DMS79 (cell line): Measurements from ENCODE around the gene DDX4.
"Not testable (repeated sequence)": the region's sequence is repeated elsewhere in the genome, so short reads cannot be mapped to it uniquely, and the experiment has no call there.

Experiments
- DNase-seq: peaks from one replicate; lab custom pipeline; 2025; lab: John Stamatoyannopoulos, UW

Gene DDX4

DNA sequence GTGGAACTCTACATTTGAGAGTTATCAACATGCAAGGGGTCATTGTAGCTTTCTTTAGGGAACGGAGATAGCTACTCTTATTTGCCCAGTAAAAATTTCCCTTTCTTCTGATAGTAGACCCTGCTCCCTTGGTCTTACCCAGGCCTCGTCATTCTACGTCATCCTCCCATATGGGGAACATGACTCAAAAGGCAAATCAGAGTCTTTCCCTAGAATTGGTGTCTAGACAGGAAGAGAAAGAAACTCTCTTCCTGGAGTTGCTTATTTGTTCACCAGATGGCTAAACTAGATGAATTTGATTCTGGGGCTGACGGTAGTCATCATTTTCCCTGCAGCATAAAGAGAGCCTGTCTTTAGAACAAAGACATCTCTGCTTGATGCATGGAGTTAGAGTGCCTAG is 13.6 kb upstream of the DDX4 start:
- no peak for DNase-seq

DNA sequence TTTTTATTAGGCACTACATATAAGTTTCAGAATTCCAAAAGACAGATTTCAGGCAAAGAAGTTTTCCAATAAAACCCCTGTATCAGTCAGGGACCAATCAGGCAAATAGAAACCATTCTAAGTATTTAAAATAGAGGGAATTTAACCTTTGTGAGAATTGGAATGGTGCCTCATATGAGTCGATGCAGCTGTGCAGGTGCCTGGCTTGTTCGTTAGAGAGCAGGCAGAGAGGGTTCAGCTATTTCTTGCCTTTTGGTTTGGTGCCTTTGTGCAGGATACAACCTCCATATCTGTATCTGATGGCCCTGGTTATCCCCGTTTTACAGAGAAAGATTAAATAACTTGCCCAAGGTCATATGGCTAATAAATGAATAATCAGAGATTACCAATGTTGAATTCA is 6.0 kb upstream of the DDX4 start:
- DNase-seq: no peak

- no peak for DNase-seq
Measured at GRCh38 chr5:55732585-55732984, 5.3 kb upstream of the DDX4 start.

DNA sequence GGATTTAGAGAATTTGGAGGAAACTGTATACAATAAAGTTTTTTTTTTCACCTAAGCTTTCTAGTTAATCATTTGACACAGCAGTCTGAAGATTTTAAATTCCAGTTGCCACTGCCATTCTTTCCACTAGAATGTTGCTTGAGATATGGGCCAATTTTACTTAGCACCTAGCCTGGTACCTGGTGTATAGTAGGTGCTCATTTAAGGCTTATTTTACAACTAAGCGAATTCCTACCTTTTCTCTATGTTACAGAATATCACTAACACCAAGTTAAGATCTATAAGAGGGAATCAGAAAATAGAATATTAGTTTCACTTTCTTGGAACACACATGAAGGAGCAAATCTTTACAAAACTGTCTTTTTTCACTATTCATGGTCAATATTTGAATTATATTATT is 3.2 kb upstream of the DDX4 start:
- DNase-seq: no peak

DNA sequence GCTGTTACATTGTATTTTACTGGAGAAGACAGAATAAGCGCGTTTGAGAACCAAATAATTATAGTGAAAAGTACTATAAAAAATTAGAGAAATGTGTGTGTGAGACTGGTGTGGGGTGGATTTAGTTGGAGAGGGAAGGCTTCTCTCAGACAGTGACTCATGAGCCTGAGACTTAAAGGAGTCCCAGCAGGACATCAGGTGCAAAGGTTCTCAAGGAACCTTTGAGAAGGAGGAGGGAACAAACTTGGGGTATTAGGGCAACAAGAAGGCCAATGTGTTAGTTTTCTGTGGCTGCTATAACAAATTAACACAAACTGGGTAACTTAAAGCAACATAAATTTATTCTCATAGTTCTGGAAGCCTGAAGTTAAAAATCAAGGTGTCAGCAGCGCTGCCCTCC is 4.9 kb downstream of the DDX4 start:
- DNase-seq: no peak

- DNase-seq: no peak
Measured at GRCh38 chr5:55747778-55748318, 10.0 kb downstream of the DDX4 start.

DNA sequence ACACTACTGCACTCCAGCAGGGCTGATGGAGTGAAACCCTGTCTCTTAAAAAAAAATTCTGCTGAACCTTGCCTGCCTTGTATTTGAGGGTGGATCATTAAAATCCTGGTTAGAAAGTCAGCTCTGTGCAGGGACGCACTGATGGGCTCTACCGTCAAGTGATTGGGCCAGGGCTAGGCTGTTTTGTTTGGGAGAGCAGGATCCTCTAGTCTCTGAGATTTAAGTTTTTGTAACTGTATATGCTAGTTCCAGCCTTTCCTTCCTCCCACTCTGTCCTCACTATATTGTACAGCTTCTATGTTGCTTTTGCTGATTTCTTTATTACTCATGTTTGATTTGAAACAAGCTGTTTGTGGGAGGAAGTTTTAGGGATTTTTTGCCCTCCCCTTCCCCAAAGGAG is 11.5 kb downstream of the DDX4 start:
- DNase-seq: no peak

- DNase-seq: no peak
Measured at GRCh38 chr5:55750063-55750462, 12.2 kb downstream of the DDX4 start.

- DNase-seq: no peak
Measured at GRCh38 chr5:55750499-55750898, 12.6 kb downstream of the DDX4 start.

DNA sequence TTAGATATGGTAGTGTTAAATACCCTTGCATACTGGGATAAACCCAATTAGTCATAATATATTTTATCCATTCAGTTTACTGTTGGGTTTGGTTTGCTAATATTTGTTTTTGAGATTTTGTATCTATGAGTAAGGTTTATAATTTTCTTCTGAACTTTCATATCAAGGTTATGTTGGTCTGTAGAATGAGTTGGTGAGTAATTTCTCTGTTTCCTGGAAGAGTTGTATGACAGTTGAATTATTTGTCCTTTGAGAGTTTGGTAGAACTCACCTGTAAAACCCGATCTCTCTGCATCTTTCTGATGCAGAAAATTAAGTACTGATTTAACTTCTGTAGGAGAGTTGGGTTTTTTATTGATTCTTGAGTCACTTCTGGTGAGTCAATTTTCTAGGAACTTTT is 20.4 kb downstream of the DDX4 start:
- DNase-seq: no peak

- no peak for DNase-seq
Measured at GRCh38 chr5:55758714-55759113, 20.9 kb downstream of the DDX4 start.

DNA sequence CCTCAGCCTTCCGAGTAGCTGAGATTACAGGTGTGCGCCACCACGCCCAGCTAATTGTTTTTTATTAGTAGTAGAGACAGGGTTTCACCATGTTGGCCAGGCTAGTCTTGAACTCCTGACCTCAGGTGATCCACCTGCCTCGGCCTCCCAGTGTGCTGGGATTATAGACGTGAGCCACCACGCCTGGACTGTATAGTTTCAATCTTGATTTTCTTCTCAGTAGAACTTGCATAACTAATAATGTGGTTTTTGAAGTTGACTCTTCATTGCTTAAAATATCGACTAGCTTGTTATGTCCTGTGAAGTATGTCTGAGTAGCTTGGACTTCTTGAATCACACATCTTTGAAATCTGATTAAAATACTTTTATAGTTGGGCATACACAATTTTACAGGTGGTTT is 23.9 kb downstream of the DDX4 start:
- not testable (repeated sequence) for DNase-seq

DNA sequence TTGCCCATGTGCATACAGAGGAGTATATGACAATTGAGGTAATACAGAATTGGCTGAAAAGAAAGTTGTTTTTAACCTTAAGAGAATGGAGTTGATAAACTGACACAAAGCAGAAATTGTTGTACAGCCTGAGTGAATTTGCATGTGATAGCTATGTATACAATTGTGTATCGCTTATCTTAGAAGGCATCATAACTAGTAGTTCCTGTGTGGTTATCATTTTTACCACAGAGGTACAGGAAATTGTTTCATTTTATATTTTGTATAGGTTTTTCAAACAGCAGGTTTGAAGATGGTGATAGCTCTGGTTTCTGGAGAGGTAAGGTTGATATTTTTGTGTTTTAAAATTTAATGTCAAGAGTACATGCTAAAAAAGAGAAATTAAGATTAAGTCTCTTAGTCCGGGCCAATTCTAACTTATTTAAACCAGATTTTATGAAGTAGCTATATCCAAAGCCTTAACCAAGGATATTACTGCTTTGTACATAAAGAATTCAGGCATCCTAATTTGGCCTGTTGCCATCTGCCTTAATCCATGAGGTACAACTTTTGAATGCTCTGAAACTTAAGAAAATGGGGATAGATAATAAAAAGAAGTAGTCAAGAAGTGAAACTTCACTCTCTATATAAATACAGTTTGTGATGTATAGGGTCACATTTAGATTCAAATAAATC is 26.0 kb downstream of the DDX4 start:
- no peak for DNase-seq

GRCh38 chr5:55768279-55768678 is 30.4 kb downstream of the DDX4 start:
- DNase-seq: no peak

DNA sequence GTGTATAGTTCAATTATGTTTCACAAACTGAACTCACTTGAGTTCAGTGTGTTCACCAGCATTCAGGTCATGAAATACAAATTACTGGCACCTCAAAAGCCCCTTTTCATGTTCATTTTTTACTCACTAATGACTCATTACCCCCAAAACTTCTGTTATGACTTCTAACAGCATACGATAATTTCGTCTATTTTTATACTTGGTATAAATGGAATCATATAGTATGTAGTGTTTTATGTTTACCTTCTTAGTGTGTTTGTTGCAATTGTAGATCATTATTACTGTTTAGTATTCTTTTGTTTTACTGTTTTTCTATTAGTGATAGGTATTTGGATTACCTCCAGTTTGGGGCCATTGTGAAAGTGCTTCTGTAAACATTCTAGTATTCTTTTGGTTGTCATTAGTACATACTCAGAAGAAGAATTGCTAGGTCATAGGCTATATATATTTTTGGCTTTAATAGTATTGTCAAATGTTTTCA is 33.4 kb downstream of the DDX4 start:
- no peak for DNase-seq

DNA sequence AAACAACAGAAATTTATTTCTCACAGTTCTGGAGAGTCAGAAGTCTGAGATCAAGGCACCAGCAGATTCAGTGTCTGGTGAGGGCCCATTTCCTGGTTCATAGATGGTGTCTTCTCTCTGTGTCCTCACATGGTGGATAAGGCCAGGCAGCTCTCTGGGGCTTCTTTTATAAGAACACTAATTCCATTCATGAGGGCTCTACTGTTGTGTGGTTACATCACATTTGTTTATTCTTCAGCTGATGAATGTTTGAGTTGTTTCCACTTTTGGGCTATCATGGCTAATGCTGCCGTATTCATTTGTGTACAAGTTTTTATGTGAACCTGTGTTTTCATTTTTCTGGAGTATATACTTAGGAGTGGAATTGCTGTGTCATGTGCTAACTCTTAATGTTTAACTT is 35.2 kb downstream of the DDX4 start:
- DNase-seq: no peak

GRCh38 chr5:55777332-55777731 is 39.5 kb downstream of the DDX4 start:
- no peak for DNase-seq

DNA sequence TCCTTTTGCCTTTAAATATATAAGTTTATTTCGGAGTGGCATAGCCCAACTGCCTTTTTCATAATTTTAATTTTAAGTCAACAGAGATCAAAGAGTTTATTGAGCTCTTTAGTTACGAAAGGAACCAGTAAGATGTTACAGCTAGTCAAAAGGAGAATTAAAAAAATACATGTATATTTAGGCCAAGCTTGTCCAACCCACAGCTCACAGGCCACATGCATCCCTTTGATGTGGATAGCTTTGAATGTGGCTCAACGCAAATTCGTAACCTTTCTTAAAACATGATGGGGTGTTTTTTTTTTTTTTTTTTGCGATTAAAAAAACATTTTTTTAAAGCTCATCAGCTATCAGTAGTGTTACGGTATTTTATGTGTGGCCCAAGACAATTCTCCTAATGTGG is 63.1 kb downstream of the DDX4 start:
- no peak for DNase-seq

GRCh38 chr5:55808814-55809213 is 71.0 kb downstream of the DDX4 start:
- not testable (repeated sequence) for DNase-seq

- not testable (repeated sequence) for DNase-seq
Measured at GRCh38 chr5:55815939-55816338, 78.1 kb downstream of the DDX4 start.

DNA sequence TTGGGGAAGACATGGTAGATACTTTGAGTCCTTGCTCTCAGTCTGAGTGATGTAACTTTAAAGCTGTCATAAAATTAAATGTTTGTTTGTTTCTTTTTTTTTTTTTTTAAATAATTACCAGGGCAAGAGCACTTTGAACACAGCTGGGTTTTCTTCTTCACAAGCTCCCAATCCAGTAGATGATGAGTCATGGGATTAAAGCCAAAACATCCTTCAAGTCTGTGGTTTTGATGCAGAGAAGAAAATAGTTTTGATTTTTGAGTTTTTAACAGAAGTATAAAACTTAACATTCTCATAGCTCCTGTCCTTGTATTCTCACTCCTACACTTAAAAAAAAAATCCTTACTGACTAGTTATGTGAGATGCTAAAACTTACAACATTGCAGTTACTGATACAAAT is 78.5 kb downstream of the DDX4 start:
- no peak for DNase-seq

GRCh38 chr5:55817030-55817429 is 79.2 kb downstream of the DDX4 start:
- DNase-seq: no peak

GRCh38 chr5:55820488-55820887 is 82.6 kb downstream of the DDX4 start:
- no peak for DNase-seq
